PC-3 (cell line): ENCODE measurements around the gene STRN3. TPM values are rescaled to one million over a fixed set of nuclear protein-coding genes. Genes with fewer than 3 reads are reported as not detected.

Source experiments
- ATAC-seq: fragments of 200-7000 bp; cut with Tn5 transposase; 2 replicates; pipeline ENCODE4 v1.9.1; 2020; ENCODE audit warnings: mild to moderate bottlenecking, moderate library complexity
- BruUV-seq: library from RNA; stranded (reverse); fragments of 400-500 nt; replicated peaks from 2 replicates; lab custom pipeline; 2021; lab: Mats Ljungman, UMichigan
- CTCF ChIA-PET: fragments of 300-600 bp; sonication (Branson Sonifier 250); formaldehyde crosslinking; loops from one replicate; lab custom pipeline; 2022; ENCODE audit warnings: antibody characterized with exemption; lab: Charles Lee
- POLR2A ChIA-PET: fragments of 300-600 bp; sonication (Branson Sonifier 250); formaldehyde crosslinking; loops from one replicate; lab custom pipeline; 2022; ENCODE audit warnings: antibody characterized with exemption; ENCODE audit not compliant: unreplicated experiment; lab: Charles Lee
- DNase-seq: peaks from one replicate; pipeline ENCODE4 v3.0.0-alpha.2; 2015
- H2AFZ ChIP-seq: fragments of 300-600 bp; sonication (generic); 2 replicates; pipeline ENCODE4 v1.6.0; 2016; ENCODE audit warnings: antibody characterized with exemption, low read length
- H3F3A ChIP-seq: fragments of 300-600 bp; sonication (generic); one replicate; pipeline ENCODE4 v1.6.0; 2017; ENCODE audit warnings: antibody characterized with exemption, low read length, control low read depth, mild to moderate bottlenecking; ENCODE audit not compliant: unreplicated experiment
- H3K27ac ChIP-seq: fragments of 300-600 bp; sonication (generic); 2 replicates; pipeline ENCODE4 v1.5.1; 2016; ENCODE audit warnings: mild to moderate bottlenecking, low read length
- H3K27me3 ChIP-seq: fragments of 300-600 bp; sonication (generic); 2 replicates; pipeline ENCODE4 v1.6.1; 2016; ENCODE audit warnings: low read length, mixed read lengths
- H3K36me3 ChIP-seq: fragments of 300-600 bp; sonication (generic); 2 replicates; pipeline ENCODE4 v1.6.1; 2016; ENCODE audit warnings: low read depth, mixed run types, low read length, mixed read lengths
- H3K4me1 ChIP-seq: fragments of 300-600 bp; sonication (generic); 2 replicates; pipeline ENCODE4 v1.5.1; 2016; ENCODE audit warnings: low read length; ENCODE audit not compliant: insufficient read depth
- H3K4me2 ChIP-seq: fragments of 300-600 bp; sonication (generic); 2 replicates; pipeline ENCODE4 v1.6.0; 2016; ENCODE audit warnings: low read length
- H3K4me3 ChIP-seq: fragments of 300-600 bp; sonication (generic); 2 replicates; pipeline ENCODE4 v1.5.1; 2016; ENCODE audit warnings: mild to moderate bottlenecking, low read length, mixed read lengths
- H3K79me2 ChIP-seq: fragments of 300-600 bp; sonication (generic); 2 replicates; pipeline ENCODE4 v1.6.1; 2017; ENCODE audit warnings: low read length, mixed read lengths
- H3K9ac ChIP-seq: fragments of 300-600 bp; sonication (generic); 2 replicates; pipeline ENCODE4 v1.6.0; 2016; ENCODE audit warnings: mild to moderate bottlenecking, low read length
- H3K9me2 ChIP-seq: fragments of 300-600 bp; sonication (generic); replicated peaks from 2 replicates; pipeline ENCODE4 v1.6.1; 2016; ENCODE audit warnings: mixed run types, low read length, mixed read lengths
- H3K9me3 ChIP-seq: fragments of 300-600 bp; sonication (generic); 2 replicates; pipeline ENCODE4 v1.6.1; 2016; ENCODE audit warnings: low read length, mixed read lengths
- H4K20me1 ChIP-seq: fragments of 300-600 bp; sonication (generic); 2 replicates; pipeline ENCODE4 v1.6.1; 2016; ENCODE audit warnings: low read length, mixed read lengths
- EZH2 ChIP-seq: fragments of 300-600 bp; sonication (generic); IDR thresholded peaks from one replicate; pipeline ENCODE4 v1.6.1; 2017; ENCODE audit warnings: antibody characterized with exemption, mild to moderate bottlenecking, low read length; ENCODE audit not compliant: unreplicated experiment
- EZH2phosphoT487 ChIP-seq: fragments of 300-600 bp; sonication (generic); IDR thresholded peaks from 2 replicates; pipeline ENCODE4 v1.6.1; 2018; ENCODE audit warnings: mild to moderate bottlenecking, antibody characterized with exemption, low read length, borderline replicate concordance
- intact Hi-C: fragments of 100-400 bp; cut with micrococcal nuclease; formaldehyde crosslinking; loops from 2 replicates; pipeline ENCODE4 v1.9.0; 2023
- total RNA-seq: library from RNA; depleted of rRNA; stranded (reverse); fragments of >200 nt; gene quantifications from 2 replicates; pipeline ENCODE4 v1.2.3, GENCODE V29; 2014
- TF ChIP-seq, protein P1 (sequence below): fragments of 300-600 bp; sonication (generic); conservative IDR thresholded peaks from 2 replicates; pipeline ENCODE4 v1.5.1; 2017; ENCODE audit warnings: antibody characterized with exemption, low read depth, mild to moderate bottlenecking, low read length

STRN3 gene
- total RNA-seq, 1 experiment from 2014 or later: 41.4 TPM

DNA sequence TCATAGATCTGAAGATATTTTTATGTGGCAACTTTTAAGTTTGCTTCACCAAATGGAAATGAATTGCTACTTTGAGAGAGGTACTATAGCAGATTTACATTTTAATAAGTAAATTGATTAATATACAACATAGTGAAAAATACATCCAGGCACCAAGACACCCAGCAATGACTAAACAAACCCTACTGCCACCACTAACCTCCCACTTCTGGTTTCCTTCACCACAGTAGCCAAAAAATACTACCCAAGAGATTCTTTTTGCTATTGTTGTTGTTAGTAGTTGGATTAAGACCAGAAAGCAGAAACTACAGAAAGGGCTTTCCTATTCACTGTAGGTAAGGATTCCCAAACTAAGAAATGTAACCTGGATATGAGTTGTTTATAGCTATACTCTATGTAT is 97.7 kb downstream of the STRN3 start:
- Histone ChIP-seq H3K36me3 (peaks cover 4% of the 10 kb centered on the region), H3K4me3 (no peak overlapping the region), H3K27ac (no peak overlapping the region), H3F3A (no peaks in the 10 kb centered on the region), H3K9me2 (no peaks in the 10 kb centered on the region), H3K4me2 (no peak overlapping the region), H3K4me1 (no peaks in the 10 kb centered on the region), H3K9ac (no peak overlapping the region), H3K79me2 (no peaks in the 10 kb centered on the region), H3K9me3 (no peaks in the 10 kb centered on the region), H2AFZ (no peak overlapping the region), H4K20me1 (no peaks in the 10 kb centered on the region), H3K27me3 (no peaks in the 10 kb centered on the region)
- intact Hi-C loops: no loop called here
- no TSS peak for BruUV-seq
- ATAC-seq (no peak), DNase-seq (no peak)
- POLR2A ChIA-PET: no interaction called here
- TF ChIP-seq, protein P1, sequence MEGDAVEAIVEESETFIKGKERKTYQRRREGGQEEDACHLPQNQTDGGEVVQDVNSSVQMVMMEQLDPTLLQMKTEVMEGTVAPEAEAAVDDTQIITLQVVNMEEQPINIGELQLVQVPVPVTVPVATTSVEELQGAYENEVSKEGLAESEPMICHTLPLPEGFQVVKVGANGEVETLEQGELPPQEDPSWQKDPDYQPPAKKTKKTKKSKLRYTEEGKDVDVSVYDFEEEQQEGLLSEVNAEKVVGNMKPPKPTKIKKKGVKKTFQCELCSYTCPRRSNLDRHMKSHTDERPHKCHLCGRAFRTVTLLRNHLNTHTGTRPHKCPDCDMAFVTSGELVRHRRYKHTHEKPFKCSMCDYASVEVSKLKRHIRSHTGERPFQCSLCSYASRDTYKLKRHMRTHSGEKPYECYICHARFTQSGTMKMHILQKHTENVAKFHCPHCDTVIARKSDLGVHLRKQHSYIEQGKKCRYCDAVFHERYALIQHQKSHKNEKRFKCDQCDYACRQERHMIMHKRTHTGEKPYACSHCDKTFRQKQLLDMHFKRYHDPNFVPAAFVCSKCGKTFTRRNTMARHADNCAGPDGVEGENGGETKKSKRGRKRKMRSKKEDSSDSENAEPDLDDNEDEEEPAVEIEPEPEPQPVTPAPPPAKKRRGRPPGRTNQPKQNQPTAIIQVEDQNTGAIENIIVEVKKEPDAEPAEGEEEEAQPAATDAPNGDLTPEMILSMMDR: no peak
- TF ChIP-seq EZH2phosphoT487: no peak
- no peak for TF ChIP-seq EZH2
- CTCF ChIA-PET: no interaction called here

DNA sequence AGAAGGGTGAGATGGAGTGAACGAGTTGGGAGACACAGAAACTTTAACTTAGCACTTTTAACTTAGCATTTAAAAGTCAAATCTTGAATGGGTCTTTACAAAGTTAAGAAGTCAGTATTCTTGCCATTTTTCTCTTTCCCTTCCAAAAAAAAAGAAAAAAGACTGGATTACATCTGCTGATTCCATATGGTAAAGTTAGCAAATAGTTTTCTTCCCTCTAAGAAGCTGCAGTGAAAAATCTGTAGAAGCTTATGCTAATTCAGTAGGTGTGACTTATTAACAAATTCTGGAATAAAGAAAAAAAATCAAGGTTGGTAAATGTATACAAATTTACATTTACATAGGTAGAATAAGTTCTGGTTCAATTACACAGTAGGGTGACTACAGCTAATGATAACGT is 100.9 kb downstream of the STRN3 start:
- Histone ChIP-seq H3K79me2 (no peaks in the 10 kb centered on the region), H3K4me1 (no peaks in the 10 kb centered on the region), H3K4me3 (no peak overlapping the region), H3K9me3 (no peaks in the 10 kb centered on the region), H3F3A (no peaks in the 10 kb centered on the region), H4K20me1 (no peaks in the 10 kb centered on the region), H3K4me2 (no peak overlapping the region), H3K9ac (no peak overlapping the region), H3K27ac (no peak overlapping the region), H3K36me3 (peaks cover 10% of the 10 kb centered on the region), H3K27me3 (no peaks in the 10 kb centered on the region), H3K9me2 (no peaks in the 10 kb centered on the region), H2AFZ (no peak overlapping the region)
- ChIA-PET CTCF (no interaction called here), POLR2A (interaction anchor here (0.6 kb wide), 2 partner anchors 191 to 517 kb away, joined by 4 to 8 read pairs; no protein-coding TSS in a partner anchor)
- DNase-seq: no peak
- no peak for ATAC-seq
- intact Hi-C loops: no loop called here
- no TSS peak for BruUV-seq
- no peak for TF ChIP-seq EZH2

DNA sequence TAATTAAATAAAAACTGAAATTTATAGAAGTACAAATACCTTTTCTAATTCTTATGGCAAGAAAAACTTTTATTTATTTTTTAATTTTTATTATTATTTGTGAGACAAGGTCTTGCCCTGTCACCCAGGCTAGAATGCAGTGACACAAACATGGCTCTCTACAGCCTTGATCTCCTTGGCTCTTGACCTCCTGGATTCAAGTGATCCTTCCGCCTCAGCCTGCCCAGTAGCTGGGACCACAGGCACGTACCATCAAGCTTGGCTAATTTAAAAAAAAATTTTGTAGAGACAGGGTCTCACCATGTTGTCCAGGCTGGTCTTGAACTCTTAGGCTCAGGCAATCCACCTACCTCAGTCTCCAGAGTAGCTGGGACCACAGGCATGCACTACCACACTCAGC is 104.4 kb downstream of the STRN3 start:
- Histone ChIP-seq H2AFZ (no peak overlapping the region), H3K4me2 (no peak overlapping the region), H3K9ac (no peak overlapping the region), H3K9me3 (no peaks in the 10 kb centered on the region), H3K4me3 (no peak overlapping the region), H3K79me2 (no peaks in the 10 kb centered on the region), H3K27ac (no peak overlapping the region), H3K4me1 (no peaks in the 10 kb centered on the region), H4K20me1 (no peaks in the 10 kb centered on the region), H3F3A (no peaks in the 10 kb centered on the region), H3K36me3 (peaks cover 15% of the 10 kb centered on the region), H3K9me2 (no peaks in the 10 kb centered on the region), H3K27me3 (no peaks in the 10 kb centered on the region)
- no peak for ATAC-seq
- TF ChIP-seq, protein P1: no peak
- TF ChIP-seq EZH2phosphoT487 (no peak), EZH2 (no peak)
- no peak for DNase-seq
- CTCF ChIA-PET: no interaction called here
- intact Hi-C loops: no loop called here
- no TSS peak for BruUV-seq
- POLR2A ChIA-PET: interaction anchor here (0.6 kb wide), 2 partner anchors 48 to 201 kb away, joined by 3 to 7 read pairs; no protein-coding TSS in a partner anchor
